ENCODE results near the gene ACP6.
"Not testable (repeated sequence)": the region's sequence is repeated elsewhere in the genome, so short reads cannot be mapped to it uniquely, and the experiment has no call there.

The ACP6 gene

GRCh38 chr1:147670319-147671001, at the start of gene ACP6:
TSS of gene ACP6 (minus strand) at chr1:147670524. CDS start at chr1:147670048, 476 bp downstream.
- DNase-seq = peak in 55 of 56 donors; percentile 38 to 97 (median 90)

GRCh38 chr1:147719711-147720225, 49.4 kb upstream of the ACP6 start:
- DNase-seq = no peak

GRCh38 chr1:147719029-147719698, 48.8 kb upstream of the ACP6 start:
- DNase-seq = no peak

GRCh38 chr1:147717706-147718097, 47.4 kb upstream of the ACP6 start:
- no peak for DNase-seq

GRCh38 chr1:147717051-147717705, 46.9 kb upstream of the ACP6 start:
- no peak for DNase-seq

- no peak for DNase-seq
These were observed 42.3 kb upstream of the ACP6 start for GRCh38 chr1:147712605-147713004.

- DNase-seq = peak in 49 of 56 donors; percentile 4 to 77 (median 39)
These were observed 30.0 kb upstream of the ACP6 start for GRCh38 chr1:147700042-147701006.

- no peak for DNase-seq
These were observed 29.3 kb upstream of the ACP6 start for GRCh38 chr1:147699686-147700041.

GRCh38 chr1:147683163-147683763, 12.9 kb upstream of the ACP6 start:
- no peak for DNase-seq

- DNase-seq = not testable (repeated sequence)
These were observed 10.4 kb upstream of the ACP6 start for GRCh38 chr1:147680608-147681235.

- not testable (repeated sequence) for DNase-seq
These were observed 7.4 kb upstream of the ACP6 start for GRCh38 chr1:147677681-147678080.

GRCh38 chr1:147676311-147677085, 6.2 kb upstream of the ACP6 start:
- DNase-seq = no peak

- DNase-seq = no peak
These were observed 3.5 kb upstream of the ACP6 start for GRCh38 chr1:147673816-147674215.

- DNase-seq = no peak
These were observed 3.1 kb upstream of the ACP6 start for GRCh38 chr1:147673406-147673805.

- peak in 38 of 56 donors; percentile 11 to 69 (median 38) for DNase-seq
These were observed 630 bp downstream of the ACP6 start for GRCh38 chr1:147669469-147670318.

GRCh38 chr1:147665521-147665920, 4.8 kb downstream of the ACP6 start:
- no peak for DNase-seq

GRCh38 chr1:147664206-147664605, 6.1 kb downstream of the ACP6 start:
- no peak for DNase-seq

GRCh38 chr1:147654511-147654910, 15.8 kb downstream of the ACP6 start:
- no peak for DNase-seq

All from amygdala (tissue), 56 donors.